Colon (tissue), 2 donors: ENCODE results near the gene PHC2.

Experiments
- FAIRE-seq: peaks from 2 replicates; lab custom pipeline; 2012; peaks lifted over from hg19 to GRCh38; lab: Jason Lieb, UNC
- donor health status: control.
- donor health status: control.

PHC2 gene

GRCh38 chr1:33420870-33421775 is 9.8 kb downstream of the PHC2 start:
- no peak for FAIRE-seq

GRCh38 chr1:33418811-33419210 is 12.1 kb downstream of the PHC2 start:
- no peak for FAIRE-seq

GRCh38 chr1:33414879-33415278 is 16.0 kb downstream of the PHC2 start:
- FAIRE-seq, result no peak

GRCh38 chr1:33410091-33410701 is 20.7 kb downstream of the PHC2 start:
- no peak for FAIRE-seq

GRCh38 chr1:33408093-33408436 is 22.8 kb downstream of the PHC2 start:
- FAIRE-seq, result no peak

- FAIRE-seq, result no peak
Measured at GRCh38 chr1:33407352-33408092, 23.4 kb downstream of the PHC2 start.

GRCh38 chr1:33402206-33402605 is 28.7 kb downstream of the PHC2 start:
- FAIRE-seq, result no peak

GRCh38 chr1:33401471-33401870 is 29.4 kb downstream of the PHC2 start:
- no peak for FAIRE-seq

GRCh38 chr1:33400153-33400911 is 30.6 kb downstream of the PHC2 start:
- FAIRE-seq, result no peak

- FAIRE-seq, result no peak
Measured at GRCh38 chr1:33399375-33399774, 31.5 kb downstream of the PHC2 start.

GRCh38 chr1:33397994-33398393 is 32.9 kb downstream of the PHC2 start:
- no peak for FAIRE-seq

GRCh38 chr1:33397125-33397506 is 33.8 kb downstream of the PHC2 start:
- FAIRE-seq, result no peak

- no peak for FAIRE-seq
Measured at GRCh38 chr1:33396188-33397124, 34.4 kb downstream of the PHC2 start.

GRCh38 chr1:33394770-33395169 is 36.1 kb downstream of the PHC2 start:
- no peak for FAIRE-seq

GRCh38 chr1:33393991-33394390 is 36.9 kb downstream of the PHC2 start:
- no peak for FAIRE-seq

- no peak for FAIRE-seq
Measured at GRCh38 chr1:33393524-33393923, 37.4 kb downstream of the PHC2 start.

GRCh38 chr1:33392639-33393038 is 38.3 kb downstream of the PHC2 start:
- no peak for FAIRE-seq

- FAIRE-seq, result no peak
Measured at GRCh38 chr1:33392206-33392605, 38.7 kb downstream of the PHC2 start.

- no peak for FAIRE-seq
Measured at GRCh38 chr1:33391343-33392078, 39.4 kb downstream of the PHC2 start.

GRCh38 chr1:33390542-33390941 is 40.4 kb downstream of the PHC2 start:
- no peak for FAIRE-seq
